Prostate gland (tissue), 2 donors: Measurements from ENCODE around the gene PAPOLA. TPM values are rescaled to one million over a fixed set of nuclear protein-coding genes. Genes with fewer than 3 reads are reported as not detected.

Source experiments
- DNase-seq: peaks from one replicate; pipeline ENCODE4 v3.0.0-alpha.2; 2019; ENCODE audit warnings: low spot score
- H3K27ac ChIP-seq, 2 donors: fragments of 200-600 bp; sonication (generic); 2 replicates each; pipeline ENCODE4 v1.5.1; 2017 to 2019
- H3K27me3 ChIP-seq: fragments of 200-600 bp; sonication (generic); replicated peaks from 2 replicates; pipeline ENCODE4 v1.5.1; 2019; ENCODE audit not compliant: insufficient read depth
- H3K36me3 ChIP-seq, 2 donors: fragments of 200-600 bp; sonication (generic); 1 replicate in 1 of 2; 2 replicates in 1 of 2; pipeline versions ENCODE4 v1.5.1 to v1.8.1; 2017 to 2019
- H3K4me1 ChIP-seq: fragments of 200-600 bp; sonication (generic); replicated peaks from 2 replicates; pipeline ENCODE4 v1.5.1; 2019
- H3K4me3 ChIP-seq, 2 donors: fragments of 200-600 bp; sonication (generic); 2 replicates each; pipeline ENCODE4 v1.5.1; 2017 to 2019
- H3K9me3 ChIP-seq: fragments of 200-600 bp; sonication (generic); 2 replicates; pipeline ENCODE4 v1.5.1; 2017
- CTCF ChIP-seq, 4 experiments: fragments of 200-600 bp in 2 of 4; fragments of 450-650 bp in 2 of 4; sonication (generic) in 2 of 4; IDR thresholded peaks; 1 replicate in 3 of 4; 2 replicates in 1 of 4; pipeline ENCODE4 v1.5.1; 2016 to 2019; ENCODE audit warnings: antibody characterized with exemption in 4 of 4, mild to moderate bottlenecking in 2 of 4, moderate library complexity in 2 of 4
- POLR2A ChIP-seq: fragments of 450-650 bp; IDR thresholded peaks from one replicate; pipeline ENCODE4 v1.6.1; 2016; ENCODE audit warnings: antibody characterized with exemption, mild to moderate bottlenecking
- POLR2AphosphoS5 ChIP-seq: sonication (generic); formaldehyde crosslinking; IDR thresholded peaks from one replicate; pipeline ENCODE4 v1.6.1; 2017; ENCODE audit warnings: antibody characterized with exemption
- WGBS: methylation state at CpG from one replicate; pipeline ENCODE4 v1.1.5; 2018; 5-methylcytosine and 5-hydroxymethylcytosine counted together
- intact Hi-C: fragments of 100-400 bp; cut with DNase I; formaldehyde crosslinking; loops from one replicate; pipeline ENCODE4 v1.14.2; 2022
- total RNA-seq, 2 donors: library from RNA; depleted of rRNA; stranded (reverse); fragments of >200 nt; gene quantifications; one replicate each; pipeline ENCODE4 v1.1.0, GENCODE V29; 2016

Gene PAPOLA
- total RNA-seq, 2 donors from 2014 or later: 98.1 to 130 TPM

GRCh38 chr14:96489327-96489726, 12.9 kb upstream of the PAPOLA start:
- no peaks in the 10 kb centered on the region for H3K9me3 ChIP-seq
- no peak for TF ChIP-seq POLR2A
- TF ChIP-seq CTCF (IDR thresholded peaks at IDR 0.05): no peak
- TF ChIP-seq POLR2AphosphoS5: no peak
- H3K27ac ChIP-seq: no peak overlapping the region
- intact Hi-C loops: no loop called here
- no peaks in the 10 kb centered on the region for H3K36me3 ChIP-seq
- no peak for DNase-seq
- no peak overlapping the region for H3K4me3 ChIP-seq
- 89% methylated on average over 4 of the region's 4 CpGs for WGBS
- no peaks in the 10 kb centered on the region for H3K27me3 ChIP-seq
- no peaks in the 10 kb centered on the region for H3K4me1 ChIP-seq

DNA sequence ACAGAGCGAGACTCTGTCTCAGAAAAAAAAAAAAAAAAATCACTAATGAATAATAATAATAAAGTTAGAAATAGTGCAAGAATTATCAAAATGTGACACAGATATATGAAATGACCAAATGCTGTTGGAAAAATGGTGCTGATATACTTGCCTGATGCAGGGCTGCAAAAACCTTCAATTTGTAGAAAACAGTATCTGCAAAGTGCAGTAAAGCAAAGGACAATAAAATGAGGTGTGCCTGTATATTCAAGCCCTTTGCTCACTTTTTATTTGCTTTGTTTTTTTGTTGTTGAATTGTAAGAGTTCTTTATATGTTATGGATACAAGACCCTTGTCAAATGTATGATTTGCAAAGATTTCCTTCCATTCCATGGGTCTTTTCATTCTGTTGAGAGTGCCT, 9.0 kb upstream of the PAPOLA start:
- DNase-seq: no peak
- Histone ChIP-seq H3K4me1 (no peaks in the 10 kb centered on the region), H3K27ac (no peak overlapping the region), H3K36me3 (no peaks in the 10 kb centered on the region), H3K4me3 (no peak overlapping the region), H3K27me3 (no peaks in the 10 kb centered on the region), H3K9me3 (no peaks in the 10 kb centered on the region)
- WGBS: 96% methylated on average over 1 of the region's 1 CpG
- TF ChIP-seq POLR2A (no peak), CTCF (IDR thresholded peaks at IDR 0.05) (no peak)
- intact Hi-C loops: no loop called here

GRCh38 chr14:96494331-96494730, 7.9 kb upstream of the PAPOLA start:
- TF ChIP-seq POLR2AphosphoS5: no peak
- TF ChIP-seq POLR2A: no peak
- no peak for TF ChIP-seq CTCF (IDR thresholded peaks at IDR 0.05)
- intact Hi-C loops: no loop called here
- H3K4me1 ChIP-seq: no peaks in the 10 kb centered on the region
- WGBS: 89% methylated on average over 3 of the region's 3 CpGs
- no peaks in the 10 kb centered on the region for H3K27me3 ChIP-seq
- H3K27ac ChIP-seq: no peak overlapping the region
- H3K36me3 ChIP-seq: no peaks in the 10 kb centered on the region
- no peaks in the 10 kb centered on the region for H3K9me3 ChIP-seq
- no peak for DNase-seq
- no peak overlapping the region for H3K4me3 ChIP-seq

- intact Hi-C loops: no loop called here
- Histone ChIP-seq H3K4me3 (no peak overlapping the region), H3K27me3 (no peaks in the 10 kb centered on the region), H3K36me3 (no peaks in the 10 kb centered on the region), H3K27ac (no peak overlapping the region), H3K4me1 (no peaks in the 10 kb centered on the region), H3K9me3 (no peaks in the 10 kb centered on the region)
- no peak for TF ChIP-seq POLR2AphosphoS5
- no peak for TF ChIP-seq CTCF (IDR thresholded peaks at IDR 0.05)
- DNase-seq: no peak
- WGBS: 69% methylated on average over 5 of the region's 5 CpGs
Measured at GRCh38 chr14:96497087-96497486, 5.1 kb upstream of the PAPOLA start.

- intact Hi-C loops: no loop called here
Measured at GRCh38 chr14:96497586-96497985, 4.6 kb upstream of the PAPOLA start.

More at GRCh38 chr14:96497586-96497985, 4.6 kb upstream of the PAPOLA start:
- 78% methylated on average over 3 of the region's 3 CpGs for WGBS
- Histone ChIP-seq H3K27ac (no peak overlapping the region), H3K4me1 (no peaks in the 10 kb centered on the region), H3K36me3 (no peaks in the 10 kb centered on the region), H3K9me3 (no peaks in the 10 kb centered on the region), H3K27me3 (no peaks in the 10 kb centered on the region), H3K4me3 (no peak overlapping the region)
- DNase-seq: no peak
- TF ChIP-seq POLR2AphosphoS5 (no peak), CTCF (IDR thresholded peaks at IDR 0.05) (no peak), POLR2A (no peak)
